Caco-2 (cell line): ENCODE measurements around the gene TRPM8. TPM values are rescaled to one million over a fixed set of nuclear protein-coding genes. Genes with fewer than 3 reads are reported as not detected.
"Not testable (repeated sequence)": the region's sequence is repeated elsewhere in the genome, so short reads cannot be mapped to it uniquely, and the experiment has no call there.

ENCODE experiments used
- BruUV-seq: library from RNA; stranded (reverse); fragments of 400-500 nt; replicated peaks from 2 replicates; lab custom pipeline; 2021; lab: Mats Ljungman, UMichigan
- CTCF ChIA-PET: fragments of 300-600 bp; sonication (Branson Sonifier 250); formaldehyde crosslinking; loops from one replicate; lab custom pipeline; 2022; ENCODE audit warnings: antibody characterized with exemption; lab: Charles Lee
- POLR2A ChIA-PET: fragments of 300-600 bp; sonication (Branson Sonifier 250); formaldehyde crosslinking; loops from one replicate; lab custom pipeline; 2022; ENCODE audit warnings: antibody characterized with exemption; lab: Charles Lee
- DNase-seq, 2 experiments: peaks; one replicate each; pipeline versions ENCODE4 v3.0.0 to v3.0.0-alpha.2; 2020 to 2022
- H3K27me3 ChIP-seq: replicated peaks from 2 replicates; pipeline ENCODE4 v1.6.0; 2011; ENCODE audit warnings: low read length; ENCODE audit not compliant: control insufficient read depth, insufficient read depth
- H3K36me3 ChIP-seq: 2 replicates; pipeline ENCODE4 v1.5.1; 2011; ENCODE audit warnings: low read length; ENCODE audit not compliant: control insufficient read depth, insufficient read depth
- H3K4me1 ChIP-seq: fragments of 250-450 bp; sonication (Bioruptor Pico); 2 replicates; pipeline ENCODE4 v1.5.1; 2020; ENCODE audit warnings: mild to moderate bottlenecking
- H3K4me3 ChIP-seq: 2 replicates; pipeline ENCODE4 v1.5.1; 2011; ENCODE audit warnings: low read depth, mild to moderate bottlenecking, control low read depth, low read length
- H3K9me3 ChIP-seq: fragments of 250-450 bp; sonication (Bioruptor Pico); 2 replicates; pipeline ENCODE4 v1.5.1; 2020; ENCODE audit warnings: mild to moderate bottlenecking, moderate library complexity
- H3K27ac Mint-ChIP-seq: one replicate; pipeline ENCODE4 v1.8.0; 2022; ENCODE audit warnings: mixed read lengths; ENCODE audit not compliant: unreplicated experiment
- H3K27me3 Mint-ChIP-seq: one replicate; pipeline ENCODE4 v1.8.0; 2022; ENCODE audit warnings: mixed read lengths; ENCODE audit not compliant: insufficient read depth, unreplicated experiment
- H3K36me3 Mint-ChIP-seq: one replicate; pipeline ENCODE4 v1.8.0; 2022; ENCODE audit warnings: mild to moderate bottlenecking, mixed read lengths; ENCODE audit not compliant: insufficient read depth, unreplicated experiment
- H3K4me1 Mint-ChIP-seq: one replicate; pipeline ENCODE4 v1.8.0; 2022; ENCODE audit warnings: low read depth, mixed read lengths; ENCODE audit not compliant: unreplicated experiment
- H3K4me3 Mint-ChIP-seq: one replicate; pipeline ENCODE4 v1.8.0; 2022; ENCODE audit warnings: mild to moderate bottlenecking, moderate library complexity, mixed read lengths; ENCODE audit not compliant: unreplicated experiment
- H3K9me3 Mint-ChIP-seq: one replicate; pipeline ENCODE4 v1.8.0; 2022; ENCODE audit warnings: mixed read lengths; ENCODE audit not compliant: unreplicated experiment
- CTCF ChIP-seq, 2 experiments: fragments of 200-600 bp in 1 of 2; IDR thresholded peaks; 1 replicate in 1 of 2; 2 replicates in 1 of 2; pipeline versions ENCODE4 v1.5.1 to v1.8.0; 2011 to 2022; ENCODE audit warnings: antibody characterized with exemption in 1 of 2, control low read depth in 1 of 2, inconsistent platforms in 1 of 2, low read depth in 1 of 2, low read length in 1 of 2, mild to moderate bottlenecking in 1 of 2, moderate library complexity in 1 of 2; ENCODE audit not compliant: insufficient read depth in 1 of 2, severe bottlenecking in 1 of 2, unreplicated experiment in 1 of 2
- intact Hi-C: fragments of 100-400 bp; cut with micrococcal nuclease; formaldehyde crosslinking; loops from one replicate; pipeline ENCODE4 v1.10.0; 2022; ENCODE audit not compliant: unreplicated experiment
- total RNA-seq: library from RNA; stranded (reverse); gene quantifications from 2 replicates; pipeline ENCODE4 v1.2.3, GENCODE V29; 2022

Gene TRPM8
- total RNA-seq, 1 experiment from 2014 or later: not detected

DNA sequence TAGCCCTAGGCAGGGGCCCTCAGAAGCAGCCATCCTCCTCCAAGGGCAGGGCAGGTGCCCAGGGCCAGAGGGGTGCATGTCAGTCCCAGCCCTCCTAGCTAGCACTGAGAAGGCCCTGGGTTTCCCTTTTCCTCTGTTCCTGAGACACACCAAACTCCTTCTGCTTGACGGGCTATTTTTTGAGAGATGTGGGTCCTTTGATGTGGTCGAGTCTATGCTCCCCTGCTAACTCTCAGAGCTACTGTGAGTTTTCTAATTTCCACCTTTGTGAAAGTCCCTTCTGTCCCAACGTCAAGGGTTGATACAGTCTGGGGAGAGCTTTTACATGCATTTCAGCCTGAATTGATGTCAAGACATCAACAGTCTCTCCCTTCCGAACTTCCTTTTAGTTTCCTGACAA lies 51.4 kb downstream of the TRPM8 start:
- Histone ChIP-seq H3K27me3 (no peaks in the 10 kb centered on the region), H3K4me3 (no peak overlapping the region), H3K4me1 (no peaks in the 10 kb centered on the region), H3K9me3 (no peaks in the 10 kb centered on the region), H3K36me3 (no peaks in the 10 kb centered on the region)
- H3K4me3 Mint-ChIP-seq: no peak overlapping the region
- H3K9me3 Mint-ChIP-seq: no peaks in the 10 kb centered on the region
- peaks cover 3% of the 10 kb centered on the region for H3K27me3 Mint-ChIP-seq
- H3K4me1 Mint-ChIP-seq: no peaks in the 10 kb centered on the region
- POLR2A ChIA-PET: no interaction called here
- H3K27ac Mint-ChIP-seq: no peak overlapping the region
- no peak for TF ChIP-seq CTCF (IDR thresholded peaks at IDR 0.05; ENCODE audit: insufficient read depth in 1 of 2, low read depth in 1 of 2, low read length in 1 of 2, severe bottlenecking in 1 of 2, unreplicated experiment in 1 of 2)
- H3K36me3 Mint-ChIP-seq: no peaks in the 10 kb centered on the region
- CTCF ChIA-PET: no interaction called here
- intact Hi-C loops: no loop called here
- no peak for DNase-seq
- no TSS peak for BruUV-seq

DNA sequence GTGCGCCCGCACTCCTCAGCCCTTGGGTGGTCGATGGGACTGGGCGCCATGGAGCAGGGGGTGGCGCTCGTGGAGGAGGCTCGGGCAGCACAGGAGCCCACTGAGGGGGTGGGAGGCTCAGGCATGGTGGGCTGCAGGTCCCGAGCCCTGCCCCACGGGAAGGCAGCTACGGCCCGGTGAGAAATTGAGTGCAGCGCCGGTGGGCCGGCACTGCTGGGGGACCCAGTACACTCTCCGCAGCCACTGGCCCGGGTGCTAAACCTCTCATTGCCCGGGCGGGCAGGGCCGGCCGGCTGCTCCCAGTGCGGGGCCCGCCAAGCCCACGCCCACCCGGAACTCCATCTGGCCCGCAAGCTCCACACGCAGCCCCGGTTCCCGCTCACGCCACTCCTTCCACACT lies 55.3 kb downstream of the TRPM8 start:
- CTCF ChIA-PET, H3K36me3 ChIP-seq, H3K4me3 ChIP-seq, H3K27me3 Mint-ChIP-seq, POLR2A ChIA-PET, intact Hi-C loops, BruUV-seq, DNase-seq, H3K4me3 Mint-ChIP-seq, H3K4me1 Mint-ChIP-seq, H3K27me3 ChIP-seq, H3K9me3 Mint-ChIP-seq, H3K4me1 ChIP-seq, H3K36me3 Mint-ChIP-seq, H3K9me3 ChIP-seq, H3K27ac Mint-ChIP-seq: not testable (repeated sequence)

- BruUV-seq: no TSS peak
- Histone ChIP-seq H3K27me3 (no peaks in the 10 kb centered on the region), H3K4me1 (no peaks in the 10 kb centered on the region), H3K9me3 (no peaks in the 10 kb centered on the region), H3K4me3 (no peak overlapping the region), H3K36me3 (no peaks in the 10 kb centered on the region)
- Mint-ChIP-seq H3K9me3 (no peaks in the 10 kb centered on the region), H3K4me3 (no peak overlapping the region), H3K27me3 (peaks cover 3% of the 10 kb centered on the region), H3K36me3 (no peaks in the 10 kb centered on the region), H3K27ac (no peak overlapping the region), H3K4me1 (peaks cover 9% of the 10 kb centered on the region)
- intact Hi-C loops: no loop called here
- ChIA-PET POLR2A (no interaction called here), CTCF (no interaction called here)
- no peak for DNase-seq
- no peak for TF ChIP-seq CTCF (IDR thresholded peaks at IDR 0.05; ENCODE audit: insufficient read depth in 1 of 2, low read depth in 1 of 2, low read length in 1 of 2, severe bottlenecking in 1 of 2, unreplicated experiment in 1 of 2)
Observed at GRCh38 chr2:233972941-233973575, 55.9 kb downstream of the TRPM8 start.
